ENCODE results near the gene ELOVL6. TPM values are rescaled to one million over a fixed set of nuclear protein-coding genes. Genes with fewer than 3 reads are reported as not detected.

Gene ELOVL6
- total RNA-seq, 5 donors from 2014 or later (not counting 1 experiment from before 2014, with no cell fraction given), result 1.1 to 2.9 (median 2.0) TPM

DNA sequence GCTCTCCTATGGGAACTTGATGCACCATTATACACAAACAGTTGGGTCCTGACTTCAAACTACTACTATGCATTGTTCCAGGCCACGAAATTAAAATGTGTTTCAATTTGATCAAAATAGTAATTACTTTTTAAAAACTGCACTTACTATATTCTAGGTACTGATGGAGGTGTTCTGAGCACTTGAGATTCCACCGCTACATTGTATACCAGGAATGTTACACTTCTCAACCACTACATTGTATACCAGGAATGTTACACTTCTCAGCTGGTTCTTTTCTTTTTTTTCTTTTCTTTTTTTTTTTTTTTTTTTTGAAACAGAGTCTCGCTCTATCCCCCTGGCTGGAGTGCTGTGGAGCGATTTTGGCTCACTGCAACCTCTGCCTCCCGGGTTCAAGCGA, 77.9 kb downstream of the ELOVL6 start:
- DNase-seq (no peak), ATAC-seq (replicated peaks in 1 of 4) (no peak)
- H3K27ac ChIP-seq (ENCODE audit: low read length), result no peak overlapping the region
- CTCF ChIA-PET, result interaction anchor here in 1 of 2 donors (0.7 kb wide), 1 partner anchor 9 kb away, joined by 5 read pairs; no protein-coding TSS in a partner anchor
- no peaks in the 10 kb centered on the region for H3K27me3 Mint-ChIP-seq
- H3K4me3 Mint-ChIP-seq, result no peak overlapping the region
- POLR2A ChIA-PET, result no interaction called here
- no peaks in the 10 kb centered on the region for H3K9me3 Mint-ChIP-seq
- no peaks in the 10 kb centered on the region for H3K9me3 ChIP-seq
- H3K36me3 ChIP-seq (ENCODE audit: control insufficient read depth in 2 of 2, extremely low read depth in 1 of 2, insufficient read depth in 1 of 2, low read length in 1 of 2), result no peaks in the 10 kb centered on the region
- H3K27me3 ChIP-seq (replicated peaks in 1 of 2; ENCODE audit: control insufficient read depth in 2 of 2, extremely low read depth in 1 of 2, insufficient read depth in 2 of 2, low read length in 1 of 2), result peaks cover 0 to 2% of the 10 kb centered on the region in 2 experiments
- H3K4me1 Mint-ChIP-seq, result peaks cover 7 to 10% (median 9%) of the 10 kb centered on the region in 3 donors
- H3K4me1 ChIP-seq (ENCODE audit: control insufficient read depth in 1 of 2, extremely low read depth in 1 of 2, insufficient read depth in 2 of 2, low read length in 2 of 2), result no peaks in the 10 kb centered on the region
- no peak overlapping the region for H3K27ac Mint-ChIP-seq
- peaks cover 4% of the 10 kb centered on the region for H3K36me3 Mint-ChIP-seq
- WGBS (ENCODE audit: insufficient coverage), result 94% methylated on average over 3 of the region's 6 CpGs
- no peak overlapping the region for H3K4me3 ChIP-seq (ENCODE audit: control insufficient read depth in 1 of 2, extremely low read depth in 1 of 2, low read length in 1 of 2)

DNA sequence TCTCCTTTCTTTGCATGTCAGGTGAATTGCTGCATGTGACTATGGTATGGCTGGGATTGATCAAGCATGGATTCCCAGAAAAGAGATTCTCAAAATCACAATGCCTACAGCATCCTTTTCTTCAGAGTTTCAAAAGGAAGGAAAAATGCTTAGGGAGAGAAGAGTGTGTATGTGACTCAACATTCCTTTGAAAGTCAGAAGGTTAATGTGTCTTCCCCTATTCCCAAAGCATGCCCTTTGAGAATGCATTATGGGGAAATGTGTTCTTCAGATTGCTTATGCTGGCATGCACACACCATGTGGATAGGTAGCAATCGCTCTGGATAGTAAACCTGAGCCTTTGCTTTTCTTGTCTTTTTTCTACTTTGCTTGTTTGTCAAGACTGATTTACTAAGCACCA, 78.5 kb downstream of the ELOVL6 start:
- Histone ChIP-seq H3K4me3 (ENCODE audit: control insufficient read depth in 1 of 2, extremely low read depth in 1 of 2, low read length in 1 of 2) (no peak overlapping the region), H3K27me3 (replicated peaks in 1 of 2; ENCODE audit: control insufficient read depth in 2 of 2, extremely low read depth in 1 of 2, insufficient read depth in 2 of 2, low read length in 1 of 2) (peaks cover 0 to 2% of the 10 kb centered on the region in 2 experiments), H3K9me3 (no peaks in the 10 kb centered on the region), H3K36me3 (ENCODE audit: control insufficient read depth in 2 of 2, extremely low read depth in 1 of 2, insufficient read depth in 1 of 2, low read length in 1 of 2) (no peaks in the 10 kb centered on the region), H3K27ac (ENCODE audit: low read length) (no peak overlapping the region), H3K4me1 (ENCODE audit: control insufficient read depth in 1 of 2, extremely low read depth in 1 of 2, insufficient read depth in 2 of 2, low read length in 2 of 2) (no peaks in the 10 kb centered on the region)
- peaks cover 7 to 10% (median 9%) of the 10 kb centered on the region in 3 donors for H3K4me1 Mint-ChIP-seq
- ChIA-PET CTCF (interaction anchor here in 1 of 2 donors (0.7 kb wide), 1 partner anchor 8 kb away, joined by 5 read pairs; no protein-coding TSS in a partner anchor), POLR2A (interaction anchor here in 1 of 2 donors (0.6 kb wide), 3 partner anchors 14 to 143 kb away, joined by 5 to 6 read pairs (median 5); no protein-coding TSS in a partner anchor)
- H3K27ac Mint-ChIP-seq, result peak overlapping the region in 1 of 2 donors; percentile 52
- no peaks in the 10 kb centered on the region for H3K27me3 Mint-ChIP-seq
- WGBS (ENCODE audit: insufficient coverage), result 83% methylated on average over 1 of the region's 1 CpG
- peaks cover 4% of the 10 kb centered on the region for H3K36me3 Mint-ChIP-seq
- no peaks in the 10 kb centered on the region for H3K9me3 Mint-ChIP-seq
- ATAC-seq (replicated peaks in 1 of 4), result no peak
- DNase-seq, result no peak
- no peak overlapping the region for H3K4me3 Mint-ChIP-seq

DNA sequence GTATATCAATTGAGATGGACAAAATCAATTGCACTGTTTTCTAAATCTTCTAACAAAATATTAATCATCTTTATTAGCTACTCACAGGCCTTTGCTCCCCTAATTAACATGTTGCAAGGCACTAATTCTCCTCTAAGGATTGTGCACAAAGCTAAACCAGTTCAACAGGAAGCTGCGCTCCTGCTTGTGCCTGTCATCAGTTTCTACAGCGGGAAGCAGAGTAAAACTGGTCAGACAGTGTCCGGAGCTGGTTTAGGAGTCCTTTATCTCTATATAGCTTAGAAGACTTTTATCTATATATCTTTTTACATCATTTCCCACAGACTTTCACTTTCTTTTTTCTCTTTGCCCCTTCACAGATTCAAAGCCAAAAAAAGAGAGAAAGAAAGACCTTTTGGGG, 79.1 kb downstream of the ELOVL6 start:
- DNase-seq (no peak), ATAC-seq (replicated peaks in 1 of 4) (no peak)
- Histone ChIP-seq H3K4me1 (ENCODE audit: control insufficient read depth in 1 of 2, extremely low read depth in 1 of 2, insufficient read depth in 2 of 2, low read length in 2 of 2) (no peaks in the 10 kb centered on the region), H3K27ac (ENCODE audit: low read length) (no peak overlapping the region), H3K36me3 (ENCODE audit: control insufficient read depth in 2 of 2, extremely low read depth in 1 of 2, insufficient read depth in 1 of 2, low read length in 1 of 2) (no peaks in the 10 kb centered on the region), H3K4me3 (ENCODE audit: control insufficient read depth in 1 of 2, extremely low read depth in 1 of 2, low read length in 1 of 2) (no peak overlapping the region), H3K9me3 (no peaks in the 10 kb centered on the region), H3K27me3 (replicated peaks in 1 of 2; ENCODE audit: control insufficient read depth in 2 of 2, extremely low read depth in 1 of 2, insufficient read depth in 2 of 2, low read length in 1 of 2) (peaks cover 0 to 2% of the 10 kb centered on the region in 2 experiments)
- H3K9me3 Mint-ChIP-seq, result no peaks in the 10 kb centered on the region
- no peak overlapping the region for H3K27ac Mint-ChIP-seq
- peaks cover 3% of the 10 kb centered on the region for H3K36me3 Mint-ChIP-seq
- POLR2A ChIA-PET, result no interaction called here
- peaks cover 7 to 10% (median 9%) of the 10 kb centered on the region in 3 donors for H3K4me1 Mint-ChIP-seq
- WGBS (ENCODE audit: insufficient coverage), result no CpG with 5 or more reads among the region's 3 CpGs
- no peaks in the 10 kb centered on the region for H3K27me3 Mint-ChIP-seq
- no peak overlapping the region for H3K4me3 Mint-ChIP-seq
- CTCF ChIA-PET, result interaction anchor here in 1 of 2 donors (0.6 kb wide), 1 partner anchor 92 kb away, joined by 3 read pairs; no protein-coding TSS in a partner anchor

DNA sequence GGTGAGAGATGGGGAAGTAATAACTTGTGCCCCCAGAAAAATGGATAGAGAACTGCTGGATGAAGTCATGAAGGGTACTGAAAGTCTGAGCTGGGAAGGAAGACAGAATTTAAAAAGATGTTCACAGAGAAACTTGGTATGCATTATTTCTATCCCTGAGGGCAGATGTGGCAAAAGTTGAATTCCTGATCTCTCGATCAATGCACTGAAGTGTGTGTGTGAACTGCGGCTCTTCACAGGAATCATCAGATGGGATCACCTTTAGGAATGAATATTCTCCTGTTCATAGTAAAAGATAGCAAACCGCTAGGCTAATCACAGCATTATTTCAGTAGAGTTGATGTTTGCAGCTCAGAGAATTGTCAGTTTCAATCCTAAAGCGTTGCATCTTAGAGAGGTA, 86.4 kb downstream of the ELOVL6 start:
- Histone ChIP-seq H3K36me3 (ENCODE audit: control insufficient read depth in 2 of 2, extremely low read depth in 1 of 2, insufficient read depth in 1 of 2, low read length in 1 of 2) (no peaks in the 10 kb centered on the region), H3K4me1 (ENCODE audit: control insufficient read depth in 1 of 2, extremely low read depth in 1 of 2, insufficient read depth in 2 of 2, low read length in 2 of 2) (no peaks in the 10 kb centered on the region), H3K9me3 (no peaks in the 10 kb centered on the region), H3K4me3 (ENCODE audit: control insufficient read depth in 1 of 2, extremely low read depth in 1 of 2, low read length in 1 of 2) (no peak overlapping the region), H3K27ac (ENCODE audit: low read length) (no peak overlapping the region), H3K27me3 (replicated peaks in 1 of 2; ENCODE audit: control insufficient read depth in 2 of 2, extremely low read depth in 1 of 2, insufficient read depth in 2 of 2, low read length in 1 of 2) (no peaks in the 10 kb centered on the region)
- Mint-ChIP-seq H3K9me3 (no peaks in the 10 kb centered on the region), H3K4me3 (no peak overlapping the region), H3K4me1 (peaks cover 0 to 2% (median 0%) of the 10 kb centered on the region in 3 donors), H3K27me3 (no peaks in the 10 kb centered on the region), H3K27ac (no peak overlapping the region), H3K36me3 (peaks cover 3% of the 10 kb centered on the region)
- POLR2A ChIA-PET, result interaction anchor here in 1 of 2 donors (0.6 kb wide), 1 partner anchor 1145 kb away, joined by 3 read pairs; no protein-coding TSS in a partner anchor
- CTCF ChIA-PET, result interaction anchor here (0.6 kb wide), 2 partner anchors 8 to 161 kb away, joined by 3 to 5 read pairs; no protein-coding TSS in a partner anchor
- DNase-seq (no peak), ATAC-seq (replicated peaks in 1 of 4) (no peak)
- WGBS (ENCODE audit: insufficient coverage), result 98% methylated on average over 4 of the region's 4 CpGs

DNA sequence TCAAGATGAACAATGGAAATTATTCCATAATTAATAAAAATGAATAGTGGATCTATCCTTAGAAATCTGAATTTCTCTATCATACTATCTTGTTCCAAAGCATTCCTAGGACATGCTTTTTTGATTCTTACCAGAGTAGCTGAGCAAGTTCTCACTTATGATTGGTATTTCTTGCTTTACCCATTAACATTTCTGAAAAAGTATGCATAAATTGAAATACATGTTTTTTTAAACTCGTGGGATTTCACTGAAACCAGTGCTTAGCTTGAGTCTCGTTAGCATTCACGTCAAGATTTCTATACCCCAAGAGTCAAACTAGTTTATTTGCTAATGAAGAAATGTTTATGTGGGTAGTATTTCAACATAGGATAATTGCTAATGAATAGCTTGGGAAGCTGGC, 89.0 kb downstream of the ELOVL6 start:
- no peaks in the 10 kb centered on the region for H3K27me3 ChIP-seq (replicated peaks in 1 of 2; ENCODE audit: control insufficient read depth in 2 of 2, extremely low read depth in 1 of 2, insufficient read depth in 2 of 2, low read length in 1 of 2)
- H3K9me3 Mint-ChIP-seq, result no peaks in the 10 kb centered on the region
- ChIA-PET POLR2A (interaction anchor here in 1 of 2 donors (0.5 kb wide), 1 partner anchor 34 kb away, joined by 5 read pairs; no protein-coding TSS in a partner anchor), CTCF (no interaction called here)
- DNase-seq, result no peak
- peaks cover 0 to 4% of the 10 kb centered on the region in 2 donors for H3K36me3 ChIP-seq (ENCODE audit: control insufficient read depth in 2 of 2, extremely low read depth in 1 of 2, insufficient read depth in 1 of 2, low read length in 1 of 2)
- H3K4me3 ChIP-seq (ENCODE audit: control insufficient read depth in 1 of 2, extremely low read depth in 1 of 2, low read length in 1 of 2), result no peak overlapping the region
- H3K4me1 Mint-ChIP-seq, result peaks cover 0 to 2% (median 0%) of the 10 kb centered on the region in 3 donors
- no peaks in the 10 kb centered on the region for H3K4me1 ChIP-seq (ENCODE audit: control insufficient read depth in 1 of 2, extremely low read depth in 1 of 2, insufficient read depth in 2 of 2, low read length in 2 of 2)
- peaks cover 3% of the 10 kb centered on the region for H3K36me3 Mint-ChIP-seq
- H3K9me3 ChIP-seq, result no peaks in the 10 kb centered on the region
- H3K4me3 Mint-ChIP-seq, result no peak overlapping the region
- no peaks in the 10 kb centered on the region for H3K27me3 Mint-ChIP-seq
- H3K27ac ChIP-seq (ENCODE audit: low read length), result no peak overlapping the region
- ATAC-seq (replicated peaks in 1 of 4), result no peak
- no peak overlapping the region for H3K27ac Mint-ChIP-seq
- WGBS (ENCODE audit: insufficient coverage), result no CpG with 5 or more reads among the region's 3 CpGs

DNA sequence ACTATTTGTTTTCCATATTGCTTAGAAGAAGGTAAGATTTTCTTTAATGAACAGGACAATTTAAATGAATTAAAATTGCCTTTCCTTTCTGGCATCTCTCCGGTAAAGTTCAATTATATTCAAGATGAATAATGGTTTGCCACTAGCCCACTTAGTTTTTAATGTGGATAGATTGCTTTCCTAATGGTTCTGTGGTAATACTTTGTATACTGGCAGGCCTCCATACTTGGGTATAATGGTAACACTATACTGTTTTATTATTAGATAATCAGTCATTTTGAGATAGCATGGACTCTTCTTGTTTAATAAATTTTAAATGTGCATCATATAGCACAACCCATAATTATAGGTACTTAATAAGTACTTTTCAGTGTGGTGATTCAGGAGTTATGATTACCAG, 89.5 kb downstream of the ELOVL6 start:
- H3K27me3 Mint-ChIP-seq, result no peaks in the 10 kb centered on the region

More for the DNA sequence above, 89.5 kb downstream of the ELOVL6 start:
- Histone ChIP-seq H3K4me3 (ENCODE audit: control insufficient read depth in 1 of 2, extremely low read depth in 1 of 2, low read length in 1 of 2) (no peak overlapping the region), H3K9me3 (no peaks in the 10 kb centered on the region), H3K27ac (ENCODE audit: low read length) (no peak overlapping the region), H3K36me3 (ENCODE audit: control insufficient read depth in 2 of 2, extremely low read depth in 1 of 2, insufficient read depth in 1 of 2, low read length in 1 of 2) (peaks cover 0 to 4% of the 10 kb centered on the region in 2 donors), H3K4me1 (ENCODE audit: control insufficient read depth in 1 of 2, extremely low read depth in 1 of 2, insufficient read depth in 2 of 2, low read length in 2 of 2) (no peaks in the 10 kb centered on the region), H3K27me3 (replicated peaks in 1 of 2; ENCODE audit: control insufficient read depth in 2 of 2, extremely low read depth in 1 of 2, insufficient read depth in 2 of 2, low read length in 1 of 2) (no peaks in the 10 kb centered on the region)
- Mint-ChIP-seq H3K4me1 (peaks cover 0 to 2% (median 0%) of the 10 kb centered on the region in 3 donors), H3K36me3 (peaks cover 3% of the 10 kb centered on the region), H3K27ac (no peak overlapping the region), H3K9me3 (no peaks in the 10 kb centered on the region), H3K4me3 (no peak overlapping the region)
- ATAC-seq (replicated peaks in 1 of 4), result no peak
- WGBS (ENCODE audit: insufficient coverage), result no CpG with 5 or more reads among the region's 1 CpG
- DNase-seq, result no peak
- ChIA-PET CTCF (no interaction called here), POLR2A (no interaction called here)

Measured in T-cell (primary cell).